Stomach (tissue), 4 donors: ENCODE data around the gene ALG9.

Source experiments
- CTCF ChIP-seq, 7 experiments: fragments of 450-650 bp in 4 of 7; fragments of 200-600 bp in 3 of 7; sonication (generic) in 3 of 7; IDR thresholded peaks; one replicate each; pipeline ENCODE4 v1.5.1; 2016 to 2019; ENCODE audit warnings: antibody characterized with exemption in 7 of 7, control low read depth in 2 of 7, mild to moderate bottlenecking in 1 of 7
- EP300 ChIP-seq: sonication (generic); formaldehyde crosslinking; IDR thresholded peaks from one replicate; pipeline ENCODE4 v1.6.1; 2017; ENCODE audit warnings: antibody characterized with exemption

GRCh38 chr11:111736621-111737443 lies 134.5 kb downstream of the ALG9 start:
- TF ChIP-seq CTCF (IDR thresholded peaks at IDR 0.05) (no peak), EP300 (no peak)
